HG03571 (cell line): Measurements from ENCODE around the gene CALCA.
"Not testable (repeated sequence)": the region's sequence is repeated elsewhere in the genome, so short reads cannot be mapped to it uniquely, and the experiment has no call there.

Experiments used
- ATAC-seq: cut with Tn5 transposase; IDR thresholded peaks from one replicate; pipeline ENCODE4 v1.9.1; 2021; ENCODE audit not compliant: unreplicated experiment

Gene CALCA, protein sequence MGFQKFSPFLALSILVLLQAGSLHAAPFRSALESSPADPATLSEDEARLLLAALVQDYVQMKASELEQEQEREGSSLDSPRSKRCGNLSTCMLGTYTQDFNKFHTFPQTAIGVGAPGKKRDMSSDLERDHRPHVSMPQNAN

GRCh38 chr11:14971865-14972580 lies at the start of gene CALCA:
CALCA (minus strand) TSS chr11:14972351; CDS start chr11:14971192, 1,159 bp downstream.
- no peak for ATAC-seq

- ATAC-seq = no peak
Observed at GRCh38 chr11:15016200-15016599, 44.0 kb upstream of the CALCA start.

GRCh38 chr11:15011776-15012345 lies 39.7 kb upstream of the CALCA start:
- no peak for ATAC-seq

- no peak for ATAC-seq
Observed at GRCh38 chr11:15010865-15011264, 38.7 kb upstream of the CALCA start.

DNA sequence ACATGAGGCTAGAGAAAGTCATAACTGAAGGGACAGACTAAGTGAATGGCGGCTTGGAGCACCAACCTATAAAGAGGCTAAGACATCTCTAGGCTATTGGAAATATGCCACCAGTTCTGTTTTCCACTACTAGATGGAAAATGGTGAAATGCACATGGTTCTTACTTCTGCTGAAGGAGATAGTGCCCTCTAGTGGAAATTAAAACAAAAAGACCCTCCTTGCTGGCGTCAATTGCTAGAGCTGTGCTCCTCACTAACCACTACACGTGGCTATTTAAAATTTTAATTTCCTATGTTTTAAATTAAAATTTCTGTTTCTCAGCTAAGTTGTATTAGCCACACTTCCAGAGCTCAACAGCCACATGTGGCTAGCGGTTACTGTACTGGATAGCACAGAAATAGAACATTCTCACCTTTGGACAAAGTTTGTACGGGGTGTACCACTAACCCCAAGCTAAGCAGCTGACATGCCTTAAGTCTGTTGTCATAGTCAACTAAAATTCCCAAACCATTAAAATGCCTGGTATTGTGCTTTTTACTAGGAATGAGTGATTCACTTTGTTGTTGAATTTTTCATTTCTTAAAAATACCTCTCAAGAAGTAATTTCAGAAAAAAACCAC lies 34.1 kb upstream of the CALCA start:
- peak; percentile 74 for ATAC-seq

GRCh38 chr11:14988133-14988532 lies 16.0 kb upstream of the CALCA start:
- not testable (repeated sequence) for ATAC-seq

- ATAC-seq = no peak
Observed at GRCh38 chr11:14981507-14981906, 9.4 kb upstream of the CALCA start.

GRCh38 chr11:14980854-14981253 lies 8.7 kb upstream of the CALCA start:
- ATAC-seq = no peak

DNA sequence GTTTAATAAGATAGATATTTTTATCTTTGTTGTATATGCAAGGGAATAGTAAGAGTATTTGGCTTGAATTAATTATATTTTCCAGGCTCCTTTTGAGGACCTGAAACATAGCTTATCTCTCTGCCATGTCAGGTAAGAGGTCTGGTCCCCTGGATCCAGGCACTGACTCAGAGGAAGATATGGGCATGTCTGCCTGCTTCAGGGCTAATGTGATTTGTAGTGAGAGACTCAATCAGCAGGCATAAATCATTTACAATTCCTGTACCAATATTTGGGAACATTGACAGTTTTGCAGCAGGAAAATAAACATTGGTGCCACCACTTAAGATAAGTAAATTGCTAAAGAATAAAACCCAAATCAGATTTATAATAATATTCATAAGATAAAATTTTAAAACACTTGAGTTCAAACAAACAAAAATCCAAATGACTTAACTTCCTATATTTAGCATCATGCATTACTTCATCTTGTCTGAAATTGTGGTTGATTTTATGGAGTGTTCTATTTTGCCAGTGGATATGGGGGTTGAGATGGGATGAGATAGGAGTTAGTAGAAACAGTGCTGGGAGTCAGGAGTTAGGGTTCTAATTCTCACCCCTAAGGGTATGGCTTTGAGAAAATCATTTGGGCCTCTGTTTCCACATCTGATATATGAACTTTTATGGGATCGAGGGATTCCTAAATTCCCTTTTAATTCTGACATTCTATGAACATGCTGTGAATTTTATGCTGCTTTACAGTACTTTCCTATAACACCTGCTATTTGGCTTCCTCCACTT lies 5.1 kb upstream of the CALCA start:
- ATAC-seq = no peak

- no peak for ATAC-seq
Observed at GRCh38 chr11:14975252-14975587, 3.1 kb upstream of the CALCA start.

DNA sequence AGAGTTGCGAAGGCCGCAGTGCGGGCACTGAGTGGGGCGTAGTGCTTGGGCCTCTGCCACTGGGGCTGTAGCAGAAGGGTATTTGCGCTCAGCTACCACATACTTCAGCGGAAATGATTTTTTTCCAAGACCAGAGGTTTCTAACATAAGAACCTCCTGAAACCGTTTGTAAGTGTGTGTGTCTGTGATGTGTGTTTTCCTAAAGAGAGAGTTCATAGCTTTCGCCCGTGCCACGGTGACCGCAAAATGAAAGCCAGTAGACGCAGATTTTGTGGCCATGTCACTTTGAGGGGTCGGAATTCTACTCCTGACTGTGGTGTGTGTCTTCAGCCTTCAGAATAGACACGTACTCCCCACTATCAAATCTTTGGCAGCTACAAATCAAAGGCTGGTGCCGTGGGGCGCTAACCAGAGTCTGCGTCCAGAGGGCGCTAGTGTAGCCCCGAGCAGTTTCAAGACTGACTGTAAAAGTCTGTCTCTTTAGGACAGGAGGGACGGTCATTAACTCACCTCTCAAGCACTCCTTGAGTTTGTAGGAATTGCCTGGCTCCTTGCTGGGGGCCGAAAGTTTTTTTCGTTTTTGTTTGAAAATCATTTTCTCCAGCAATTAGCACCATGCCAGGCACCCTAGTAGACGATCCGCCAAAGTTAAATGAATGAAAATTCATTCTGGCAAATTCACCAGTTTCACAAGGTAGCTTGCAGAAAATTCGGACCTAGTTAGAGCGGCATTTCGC lies 2.5 kb upstream of the CALCA start:
- no peak for ATAC-seq

GRCh38 chr11:14973621-14974514 lies 1.7 kb upstream of the CALCA start:
- no peak for ATAC-seq

- no peak for ATAC-seq
Observed at GRCh38 chr11:14972581-14973495, 687 bp upstream of the CALCA start.

DNA sequence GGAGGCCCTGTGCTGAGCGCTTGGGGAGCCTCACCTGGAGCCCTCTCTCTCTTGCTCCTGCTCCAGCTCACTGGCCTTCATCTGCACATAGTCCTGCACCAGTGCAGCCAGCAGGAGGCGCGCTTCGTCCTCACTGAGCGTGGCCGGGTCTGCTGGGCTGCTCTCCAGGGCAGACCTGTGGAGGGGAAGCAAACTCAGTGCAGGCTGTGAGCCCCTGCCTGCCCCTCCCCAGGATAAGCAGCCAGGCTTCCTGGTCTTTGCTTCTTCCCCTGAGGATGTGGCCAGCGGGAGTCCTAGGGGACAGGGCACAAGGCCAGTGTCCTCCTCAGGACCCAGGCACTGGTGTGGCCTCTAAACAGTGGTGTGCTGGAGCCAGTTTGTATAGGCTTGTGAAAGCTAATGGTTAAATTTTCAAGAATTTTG lies 2.2 kb downstream of the CALCA start:
- ATAC-seq = peak; percentile 48

DNA sequence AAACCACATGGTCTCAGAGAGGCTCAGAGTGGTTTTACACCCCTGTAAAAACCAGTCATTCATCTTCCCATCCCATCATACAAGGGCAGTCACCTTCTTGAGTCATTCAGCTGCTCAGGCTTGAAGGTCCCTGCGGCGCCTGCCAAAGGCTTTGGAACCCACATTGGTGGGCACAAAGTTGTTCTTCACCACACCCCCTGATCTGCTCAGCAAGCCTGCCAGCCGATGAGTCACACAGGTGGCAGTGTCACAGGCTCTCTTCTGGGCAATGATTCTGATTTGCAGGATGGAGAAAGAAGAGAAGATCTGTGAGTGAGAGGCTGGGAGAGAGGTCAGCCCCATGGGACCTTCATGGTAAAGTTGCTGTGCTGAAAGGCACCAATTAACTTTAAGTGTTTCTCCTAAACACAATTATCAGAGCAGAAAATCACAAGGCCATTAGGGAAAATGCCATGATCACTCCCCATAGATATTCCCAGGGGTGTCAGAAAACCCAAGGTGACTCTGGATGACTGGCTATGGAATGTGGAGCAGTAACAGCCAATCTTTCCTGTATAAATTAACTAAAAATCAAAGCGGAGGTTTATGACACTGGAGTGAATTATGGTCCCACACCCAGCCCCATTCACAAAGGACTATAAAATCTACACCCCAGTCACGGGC lies 4.4 kb downstream of the CALCA start:
- no peak for ATAC-seq

DNA sequence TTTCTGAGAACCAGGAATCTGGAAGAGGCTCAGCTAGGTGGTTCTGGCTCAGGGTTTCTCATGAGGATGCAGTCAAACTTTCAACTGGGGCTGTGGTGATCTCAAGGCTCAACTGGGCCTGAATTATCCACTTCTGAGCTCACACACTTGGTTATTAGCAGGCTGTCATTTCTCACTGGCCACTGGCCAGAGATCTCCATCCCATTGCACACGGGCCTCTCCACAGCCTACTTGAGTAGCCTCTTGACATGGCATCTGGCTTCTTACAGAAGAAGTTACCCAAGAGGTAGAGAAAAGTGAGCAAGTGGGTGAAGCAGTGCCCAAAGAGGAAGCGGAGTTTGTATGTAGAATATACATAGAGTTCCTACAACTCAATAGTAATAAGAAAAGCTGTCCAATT lies 16.0 kb downstream of the CALCA start:
- no peak for ATAC-seq

- ATAC-seq = no peak
Observed at GRCh38 chr11:14954581-14954980, 17.6 kb downstream of the CALCA start.

DNA sequence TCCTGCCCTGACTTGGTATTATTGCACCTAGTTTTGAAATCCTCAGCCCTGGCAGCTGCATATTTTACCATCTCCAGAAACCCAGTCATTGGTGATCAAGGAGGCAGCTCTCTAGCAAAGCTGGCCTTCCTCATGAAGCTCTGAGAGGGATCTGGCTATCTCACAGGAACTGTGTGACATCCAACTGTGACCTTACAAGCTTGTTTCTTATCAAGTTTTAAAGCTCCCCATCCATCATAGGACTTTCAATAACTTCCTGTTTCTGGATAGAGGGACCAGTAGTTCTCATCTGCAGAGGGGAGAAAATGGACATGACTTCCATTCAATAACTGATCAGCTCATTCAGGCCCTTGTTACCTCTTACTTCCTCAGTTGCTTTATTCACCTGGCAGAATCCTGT lies 18.2 kb downstream of the CALCA start:
- ATAC-seq = no peak
